HepG2 (cell line): ENCODE measurements around the gene TAF3. TPM values are rescaled to one million over a fixed set of nuclear protein-coding genes. Genes with fewer than 3 reads are reported as not detected.

Source experiments
- ATAC-seq: fragments of 200-7000 bp; cut with Tn5 transposase; 3 replicates; pipeline ENCODE4 v1.9.1; 2020; ENCODE audit warnings: mild to moderate bottlenecking, moderate library complexity
- BruUV-seq: library from RNA; stranded (reverse); fragments of 400-500 nt; replicated peaks from 2 replicates; lab custom pipeline; 2021; lab: Mats Ljungman, UMichigan
- CTCF ChIA-PET: fragments of 300-600 bp; formaldehyde crosslinking; extraction: SDS; loops from one replicate; lab custom pipeline; 2021; ENCODE audit warnings: low total read pairs, inconsistent platforms, low intra/inter-chr PET ratio; lab: Yijun Ruan, JAX
- POLR2A ChIA-PET: fragments of 350-600 bp; sonication (Branson Sonifier 250); formaldehyde crosslinking; loops from one replicate; lab custom pipeline; 2020; ENCODE audit warnings: antibody characterized with exemption, inconsistent platforms; lab: Yijun Ruan, JAX
- DNase-seq: peaks from one replicate; pipeline ENCODE4 v3.0.0-alpha.2; 2015; ENCODE audit warnings: low spot score
- FAIRE-seq: peaks from 3 replicates; lab custom pipeline; 2011; peaks lifted over from hg19 to GRCh38; lab: Jason Lieb, UNC
- H2AFZ ChIP-seq: one replicate; pipeline ENCODE4 v1.6.1; 2011; ENCODE audit warnings: low read length, inconsistent platforms
- H3K27ac ChIP-seq: fragments of 300-600 bp; 3 replicates; pipeline ENCODE4 v1.8.0; 2011; ENCODE audit warnings: mixed run types, mild to moderate bottlenecking, mixed read lengths, low read length, inconsistent platforms; ENCODE audit not compliant: insufficient read depth; ENCODE audit errors: extremely low read length
- H3K27me3 ChIP-seq, 2 experiments: fragments of 200-600 bp in 1 of 2; 2 replicates in 1 of 2; 3 replicates in 1 of 2; pipeline versions ENCODE4 v1.6.0 to v1.8.0; 2011; ENCODE audit warnings: low read length in 2 of 2, mild to moderate bottlenecking in 2 of 2, moderate library complexity in 2 of 2, inconsistent platforms in 1 of 2; ENCODE audit not compliant: insufficient read depth in 2 of 2, control insufficient read depth in 1 of 2
- H3K36me3 ChIP-seq, 2 experiments: fragments of 200-600 bp in 1 of 2; replicated peaks in 1 of 2; 2 replicates in 1 of 2; 3 replicates in 1 of 2; pipeline versions ENCODE4 v1.5.1 to v1.8.0; 2011; ENCODE audit warnings: low read length in 2 of 2, inconsistent platforms in 1 of 2; ENCODE audit not compliant: insufficient read depth in 2 of 2, control insufficient read depth in 1 of 2
- H3K4me1 ChIP-seq: 2 replicates; pipeline ENCODE4 v1.5.1; 2012; ENCODE audit warnings: low read length, inconsistent platforms; ENCODE audit not compliant: insufficient read depth
- H3K4me2 ChIP-seq: 2 replicates; pipeline ENCODE4 v1.6.0; 2011; ENCODE audit warnings: low read depth, low read length, inconsistent platforms
- H3K4me3 ChIP-seq, 3 experiments: fragments of 200-600 bp in 1 of 3; sonication (generic), shearing (Covaris generic) in 1 of 3; replicated peaks in 1 of 3; 2 replicates each; pipeline ENCODE4 v1.5.1; 2011 to 2016; ENCODE audit warnings: low read length in 3 of 3, inconsistent platforms in 2 of 3, low read depth in 2 of 3, mild to moderate bottlenecking in 2 of 3, control low read depth in 1 of 3, mixed read lengths in 1 of 3; ENCODE audit not compliant: insufficient read depth in 1 of 3
- H3K79me2 ChIP-seq: one replicate; pipeline ENCODE4 v1.6.1; 2011; ENCODE audit warnings: low read length, inconsistent platforms; ENCODE audit not compliant: insufficient read depth
- H3K9ac ChIP-seq: 2 replicates; pipeline ENCODE4 v1.6.0; 2011; ENCODE audit warnings: mild to moderate bottlenecking, low read depth, low read length, inconsistent platforms; ENCODE audit not compliant: insufficient read depth
- H3K9me3 ChIP-seq: 2 replicates; pipeline ENCODE4 v1.5.1; 2012; ENCODE audit warnings: mild to moderate bottlenecking, low read length
- H4K20me1 ChIP-seq: 2 replicates; pipeline ENCODE4 v1.6.0; 2011; ENCODE audit warnings: inconsistent platforms, mild to moderate bottlenecking, low read length, moderate library complexity; ENCODE audit not compliant: insufficient read depth
- CBFB ChIP-seq: sonication (generic); formaldehyde crosslinking; IDR thresholded peaks from 2 replicates; pipeline ENCODE4 v1.4.0; 2020; ENCODE audit warnings: missing genetic modification reagents
- GPBP1L1 ChIP-seq: sonication (generic); formaldehyde crosslinking; IDR thresholded peaks from 2 replicates; pipeline ENCODE4 v1.5.0; 2020; ENCODE audit warnings: mild to moderate bottlenecking, missing genetic modification reagents
- HINFP ChIP-seq: sonication (generic); formaldehyde crosslinking; IDR thresholded peaks from 2 replicates; pipeline ENCODE4 v1.4.0; 2020; ENCODE audit warnings: low read depth, mild to moderate bottlenecking, missing genetic modification reagents
- JARID2 ChIP-seq: sonication (generic); formaldehyde crosslinking; IDR thresholded peaks from 2 replicates; pipeline ENCODE4 v1.8.1; 2023; ENCODE audit warnings: missing genetic modification reagents, inconsistent platforms; ENCODE audit not compliant: insufficient replicate concordance
- MEIS2 ChIP-seq: sonication (generic); formaldehyde crosslinking; IDR thresholded peaks from 2 replicates; pipeline ENCODE4 v1.9.0; 2021; ENCODE audit warnings: mild to moderate bottlenecking, missing genetic modification reagents
- RBFOX2 ChIP-seq: fragments of 200-400 bp; formaldehyde crosslinking; IDR thresholded peaks from 2 replicates; pipeline ENCODE4 v1.6.1; 2017; ENCODE audit warnings: low read depth, mild to moderate bottlenecking, low read length
- THAP11 ChIP-seq: IDR thresholded peaks from 2 replicates; pipeline ENCODE4 v1.6.1; 2016; ENCODE audit warnings: missing biosample characterization, missing genetic modification reagents
- TP53 ChIP-seq: sonication (generic); formaldehyde crosslinking; conservative IDR thresholded peaks from 2 replicates; pipeline ENCODE4 v1.4.0; 2020; ENCODE audit warnings: missing genetic modification reagents
- WGBS: methylation state at CpG from one replicate; pipeline ENCODE4 v1.1.6; 2017; ENCODE audit warnings: low lambda C conversion rate; 5-methylcytosine and 5-hydroxymethylcytosine counted together
- in situ Hi-C: cut with HindIII; loops from 2 replicates; pipeline ENCODE4 v1.10.0; 2017; ENCODE audit warnings: low pct_unique_long_range_greater_than_20kb; ENCODE audit not compliant: extremely low pct_ligation_motif_present
- intact Hi-C: fragments of 100-400 bp; cut with micrococcal nuclease; formaldehyde crosslinking; loops from one replicate; pipeline ENCODE4 v1.10.0; 2022; ENCODE audit not compliant: unreplicated experiment
- polyA plus RNA-seq, 8 experiments: library from polyadenylated mRNA; depleted of rRNA in 3 of 8; stranded (reverse) in 7 of 8; unstranded in 1 of 8; fragments of >200 nt; fragmentation: Illumina TruSeq in 4 of 8; extraction: Trizol in 4 of 8; gene quantifications; 2 replicates each; pipeline versions ENCODE4 v1.2.1 to v1.2.3, GENCODE V29; 2011 to 2016; ENCODE audit warnings: low read depth in 4 of 8, missing spikeins in 1 of 8, mixed read lengths in 1 of 8; ENCODE audit not compliant: insufficient read depth in 1 of 8
- total RNA-seq, 5 experiments: library from RNA; depleted of rRNA; stranded (reverse); fragments of >200 nt; fragmentation: Illumina TruSeq; extraction: Trizol; gene quantifications; 2 replicates each; pipeline ENCODE4 v1.2.3, GENCODE V29; 2016; ENCODE audit warnings: low read depth in 1 of 5
- TF ChIP-seq, protein P1 (sequence below): sonication (generic); formaldehyde crosslinking; IDR thresholded peaks from 2 replicates; pipeline ENCODE4 v1.8.0; 2022; ENCODE audit warnings: mild to moderate bottlenecking, missing genetic modification reagents, borderline replicate concordance
- TF ChIP-seq, protein P2 (sequence below): sonication (generic); formaldehyde crosslinking; IDR thresholded peaks from 2 replicates; pipeline ENCODE4 v1.4.0; 2020; ENCODE audit warnings: mild to moderate bottlenecking, missing genetic modification reagents

Gene TAF3
- total and polyA plus RNA-seq, 2 of the 13 experiments (the other 11 are each of a cell fraction or from before 2014, with no cell fraction given), result 1.7 to 2.9 TPM

- Histone ChIP-seq H4K20me1 (0 out of 2 replicates have a peak, but pooled peaks cover 2% of the 10 kb centered on the region), H3K79me2 (no peaks in the 10 kb centered on the region), H3K4me3 (no peak overlapping the region), H3K27me3 (peaks cover 22 to 85% of the 10 kb centered on the region in 2 experiments), H3K4me1 (no peaks in the 10 kb centered on the region), H3K9ac (no peak overlapping the region), H3K4me2 (no peak overlapping the region), H3K27ac (no peak overlapping the region), H3K36me3 (no peaks in the 10 kb centered on the region), H2AFZ (no peak overlapping the region), H3K9me3 (no peaks in the 10 kb centered on the region)
- 17% methylated on average over 12 of the region's 15 CpGs for WGBS
- intact Hi-C loops, result no loop called here
- ChIA-PET CTCF (no interaction called here), POLR2A (no interaction called here)
- DNase-seq, result no peak
- in situ Hi-C loops, result no loop called here
- no peak for FAIRE-seq
- no peak for ATAC-seq
- BruUV-seq, result no TSS peak
- TF ChIP-seq HINFP, result no peak
- TF ChIP-seq CBFB (CRISPR knock-in tag), result no peak
- TF ChIP-seq MEIS2 (CRISPR knock-in tag), result no peak
- TF ChIP-seq JARID2 (CRISPR knock-in tag), result no peak
- TF ChIP-seq, protein P1, sequence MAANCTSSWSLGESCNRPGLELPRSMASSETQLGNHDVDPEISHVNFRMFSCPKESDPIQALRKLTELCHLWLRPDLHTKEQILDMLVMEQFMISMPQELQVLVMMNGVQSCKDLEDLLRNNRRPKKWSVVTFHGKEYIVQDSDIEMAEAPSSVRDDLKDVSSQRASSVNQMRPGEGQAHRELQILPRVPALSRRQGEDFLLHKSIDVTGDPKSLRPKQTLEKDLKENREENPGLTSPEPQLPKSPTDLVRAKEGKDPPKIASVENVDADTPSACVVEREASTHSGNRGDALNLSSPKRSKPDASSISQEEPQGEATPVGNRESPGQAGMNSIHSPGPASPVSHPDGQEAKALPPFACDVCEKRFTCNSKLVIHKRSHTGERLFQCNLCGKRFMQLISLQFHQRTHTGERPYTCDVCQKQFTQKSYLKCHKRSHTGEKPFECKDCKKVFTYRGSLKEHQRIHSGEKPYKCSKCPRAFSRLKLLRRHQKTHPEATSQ (CRISPR knock-in tag), result no peak
- no peak for TF ChIP-seq GPBP1L1 (CRISPR knock-in tag)
- TF ChIP-seq, protein P2, sequence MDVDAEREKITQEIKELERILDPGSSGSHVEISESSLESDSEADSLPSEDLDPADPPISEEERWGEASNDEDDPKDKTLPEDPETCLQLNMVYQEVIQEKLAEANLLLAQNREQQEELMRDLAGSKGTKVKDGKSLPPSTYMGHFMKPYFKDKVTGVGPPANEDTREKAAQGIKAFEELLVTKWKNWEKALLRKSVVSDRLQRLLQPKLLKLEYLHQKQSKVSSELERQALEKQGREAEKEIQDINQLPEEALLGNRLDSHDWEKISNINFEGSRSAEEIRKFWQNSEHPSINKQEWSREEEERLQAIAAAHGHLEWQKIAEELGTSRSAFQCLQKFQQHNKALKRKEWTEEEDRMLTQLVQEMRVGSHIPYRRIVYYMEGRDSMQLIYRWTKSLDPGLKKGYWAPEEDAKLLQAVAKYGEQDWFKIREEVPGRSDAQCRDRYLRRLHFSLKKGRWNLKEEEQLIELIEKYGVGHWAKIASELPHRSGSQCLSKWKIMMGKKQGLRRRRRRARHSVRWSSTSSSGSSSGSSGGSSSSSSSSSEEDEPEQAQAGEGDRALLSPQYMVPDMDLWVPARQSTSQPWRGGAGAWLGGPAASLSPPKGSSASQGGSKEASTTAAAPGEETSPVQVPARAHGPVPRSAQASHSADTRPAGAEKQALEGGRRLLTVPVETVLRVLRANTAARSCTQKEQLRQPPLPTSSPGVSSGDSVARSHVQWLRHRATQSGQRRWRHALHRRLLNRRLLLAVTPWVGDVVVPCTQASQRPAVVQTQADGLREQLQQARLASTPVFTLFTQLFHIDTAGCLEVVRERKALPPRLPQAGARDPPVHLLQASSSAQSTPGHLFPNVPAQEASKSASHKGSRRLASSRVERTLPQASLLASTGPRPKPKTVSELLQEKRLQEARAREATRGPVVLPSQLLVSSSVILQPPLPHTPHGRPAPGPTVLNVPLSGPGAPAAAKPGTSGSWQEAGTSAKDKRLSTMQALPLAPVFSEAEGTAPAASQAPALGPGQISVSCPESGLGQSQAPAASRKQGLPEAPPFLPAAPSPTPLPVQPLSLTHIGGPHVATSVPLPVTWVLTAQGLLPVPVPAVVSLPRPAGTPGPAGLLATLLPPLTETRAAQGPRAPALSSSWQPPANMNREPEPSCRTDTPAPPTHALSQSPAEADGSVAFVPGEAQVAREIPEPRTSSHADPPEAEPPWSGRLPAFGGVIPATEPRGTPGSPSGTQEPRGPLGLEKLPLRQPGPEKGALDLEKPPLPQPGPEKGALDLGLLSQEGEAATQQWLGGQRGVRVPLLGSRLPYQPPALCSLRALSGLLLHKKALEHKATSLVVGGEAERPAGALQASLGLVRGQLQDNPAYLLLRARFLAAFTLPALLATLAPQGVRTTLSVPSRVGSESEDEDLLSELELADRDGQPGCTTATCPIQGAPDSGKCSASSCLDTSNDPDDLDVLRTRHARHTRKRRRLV, result no peak
- no peak for TF ChIP-seq THAP11
- no peak for TF ChIP-seq RBFOX2
- no peak for TF ChIP-seq TP53 (CRISPR knock-in tag)
Observed at GRCh38 chr10:8057636-8058273, 239.4 kb downstream of the TAF3 start.
